Vagina (tissue), 2 donors: ENCODE results near the gene LGALS9. TPM values are rescaled to one million over a fixed set of nuclear protein-coding genes. Genes with fewer than 3 reads are reported as not detected.

Experiments used
- DNase-seq, 2 donors: peaks; one replicate each; pipeline ENCODE4 v3.0.0-alpha.2; 2017; ENCODE audit errors: extremely low spot score in 2 of 2
- H3K27ac ChIP-seq: fragments of 200-600 bp; sonication (generic); one replicate; pipeline ENCODE4 v1.5.1; 2019
- H3K27me3 ChIP-seq: fragments of 200-600 bp; sonication (generic); one replicate; pipeline ENCODE4 v1.5.1; 2019
- H3K36me3 ChIP-seq, 2 donors: fragments of 200-600 bp; sonication (generic); one replicate each; pipeline ENCODE4 v1.5.1; 2017 to 2019
- H3K4me1 ChIP-seq: fragments of 200-600 bp; sonication (generic); one replicate; pipeline ENCODE4 v1.5.1; 2019
- H3K4me3 ChIP-seq, 2 donors: fragments of 200-600 bp; sonication (generic); 1 replicate in 1 of 2; 2 replicates in 1 of 2; pipeline ENCODE4 v1.5.1; 2016 to 2019
- H3K9me3 ChIP-seq: fragments of 200-600 bp; sonication (generic); one replicate; pipeline ENCODE4 v1.5.1; 2019
- POLR2A ChIP-seq, 2 donors: fragments of 450-650 bp; IDR thresholded peaks; one replicate each; pipeline ENCODE4 v1.6.1; 2017; ENCODE audit warnings: antibody characterized with exemption in 2 of 2, mild to moderate bottlenecking in 2 of 2, moderate library complexity in 2 of 2
- POLR2AphosphoS5 ChIP-seq, 2 donors: sonication (generic); formaldehyde crosslinking; IDR thresholded peaks; one replicate each; pipeline ENCODE4 v1.9.0; 2017; ENCODE audit warnings: antibody characterized with exemption in 2 of 2, mild to moderate bottlenecking in 2 of 2, low read depth in 1 of 2; ENCODE audit not compliant: insufficient read depth in 1 of 2
- intact Hi-C: fragments of 100-400 bp; cut with DNase I; formaldehyde crosslinking; loops from one replicate; pipeline ENCODE4 v1.15.1; 2023
- total RNA-seq: library from RNA; depleted of rRNA; stranded (reverse); fragments of >200 nt; gene quantifications from one replicate; pipeline ENCODE4 v1.2.3, GENCODE V29; 2016
- TF ChIP-seq, protein P1 (sequence below), 3 experiments: fragments of 450-650 bp in 2 of 3; fragments of 200-600 bp in 1 of 3; sonication (generic) in 1 of 3; IDR thresholded peaks; one replicate each; pipeline ENCODE4 v1.5.1; 2017 to 2019; ENCODE audit warnings: antibody characterized with exemption in 3 of 3, mild to moderate bottlenecking in 2 of 3, moderate library complexity in 2 of 3

The LGALS9 gene
- total RNA-seq, 1 donor from 2014 or later, result 34.9 TPM

GRCh38 chr17:27667656-27668487 is 36.9 kb downstream of the LGALS9 start:
- intact Hi-C loops, result loop anchor here (10.0 kb wide), 1 partner anchor 77 kb away; no protein-coding TSS in a partner anchor
- no peaks in the 10 kb centered on the region for H3K9me3 ChIP-seq
- DNase-seq, result no peak

DNA sequence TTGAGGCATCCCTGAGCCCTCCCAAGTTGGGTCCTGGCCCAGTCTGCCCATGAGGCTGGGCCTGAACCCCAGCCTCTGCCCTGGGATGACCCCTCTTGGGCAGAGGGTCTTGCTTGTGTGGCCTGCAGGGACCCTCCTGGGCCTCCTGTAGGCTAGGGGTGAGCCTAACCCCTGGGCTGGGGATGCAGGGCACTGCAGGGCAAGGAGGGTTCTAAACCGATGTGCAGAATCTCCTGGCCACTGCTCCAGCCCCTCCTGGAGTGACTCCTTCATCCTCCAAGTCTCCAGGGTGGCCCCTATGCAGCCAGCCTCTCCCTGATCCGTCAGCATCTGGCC is 37.5 kb downstream of the LGALS9 start:
- H3K4me3 ChIP-seq, result no peak overlapping the region
- TF ChIP-seq POLR2AphosphoS5 (IDR thresholded peaks at IDR 0.05; ENCODE audit: insufficient read depth in 1 of 2, low read depth in 1 of 2) (no peak), POLR2A (IDR thresholded peaks at IDR 0.05) (no peak)
- no peaks in the 10 kb centered on the region for H3K9me3 ChIP-seq
- H3K27ac ChIP-seq, result no peak overlapping the region
- DNase-seq, result peak in 1 of 2 donors; percentile 80
- intact Hi-C loops, result loop anchor here (10.0 kb wide), 1 partner anchor 76 kb away; no protein-coding TSS in a partner anchor
- H3K4me1 ChIP-seq, result no peaks in the 10 kb centered on the region
- no peaks in the 10 kb centered on the region for H3K27me3 ChIP-seq
- H3K36me3 ChIP-seq, result no peaks in the 10 kb centered on the region

More at GRCh38 chr17:27667656-27668487, 36.9 kb downstream of the LGALS9 start:
- Histone ChIP-seq H3K4me3 (no peak overlapping the region), H3K4me1 (no peaks in the 10 kb centered on the region), H3K27ac (no peak overlapping the region), H3K36me3 (no peaks in the 10 kb centered on the region), H3K27me3 (no peaks in the 10 kb centered on the region)
- TF ChIP-seq, protein P1, sequence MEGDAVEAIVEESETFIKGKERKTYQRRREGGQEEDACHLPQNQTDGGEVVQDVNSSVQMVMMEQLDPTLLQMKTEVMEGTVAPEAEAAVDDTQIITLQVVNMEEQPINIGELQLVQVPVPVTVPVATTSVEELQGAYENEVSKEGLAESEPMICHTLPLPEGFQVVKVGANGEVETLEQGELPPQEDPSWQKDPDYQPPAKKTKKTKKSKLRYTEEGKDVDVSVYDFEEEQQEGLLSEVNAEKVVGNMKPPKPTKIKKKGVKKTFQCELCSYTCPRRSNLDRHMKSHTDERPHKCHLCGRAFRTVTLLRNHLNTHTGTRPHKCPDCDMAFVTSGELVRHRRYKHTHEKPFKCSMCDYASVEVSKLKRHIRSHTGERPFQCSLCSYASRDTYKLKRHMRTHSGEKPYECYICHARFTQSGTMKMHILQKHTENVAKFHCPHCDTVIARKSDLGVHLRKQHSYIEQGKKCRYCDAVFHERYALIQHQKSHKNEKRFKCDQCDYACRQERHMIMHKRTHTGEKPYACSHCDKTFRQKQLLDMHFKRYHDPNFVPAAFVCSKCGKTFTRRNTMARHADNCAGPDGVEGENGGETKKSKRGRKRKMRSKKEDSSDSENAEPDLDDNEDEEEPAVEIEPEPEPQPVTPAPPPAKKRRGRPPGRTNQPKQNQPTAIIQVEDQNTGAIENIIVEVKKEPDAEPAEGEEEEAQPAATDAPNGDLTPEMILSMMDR (IDR thresholded peaks at IDR 0.05), result no peak

- H3K9me3 ChIP-seq, result no peaks in the 10 kb centered on the region
- H3K27ac ChIP-seq, result no peak overlapping the region
- no peaks in the 10 kb centered on the region for H3K36me3 ChIP-seq
- intact Hi-C loops, result loop anchor here (10.0 kb wide), 1 partner anchor 76 kb away; no protein-coding TSS in a partner anchor
- peak in 1 of 2 donors; percentile 78 for DNase-seq
- TF ChIP-seq POLR2A (IDR thresholded peaks at IDR 0.05), result no peak
- TF ChIP-seq POLR2AphosphoS5 (IDR thresholded peaks at IDR 0.05; ENCODE audit: insufficient read depth in 1 of 2, low read depth in 1 of 2), result no peak
- TF ChIP-seq, protein P1 (IDR thresholded peaks at IDR 0.05), result no peak
- no peaks in the 10 kb centered on the region for H3K27me3 ChIP-seq
- H3K4me3 ChIP-seq, result no peak overlapping the region
- no peaks in the 10 kb centered on the region for H3K4me1 ChIP-seq
Measured at GRCh38 chr17:27669136-27669535, 38.1 kb downstream of the LGALS9 start.

GRCh38 chr17:27669850-27670249 is 38.9 kb downstream of the LGALS9 start:
- H3K4me3 ChIP-seq, result no peak overlapping the region
- TF ChIP-seq POLR2A (IDR thresholded peaks at IDR 0.05) (no peak), POLR2AphosphoS5 (IDR thresholded peaks at IDR 0.05; ENCODE audit: insufficient read depth in 1 of 2, low read depth in 1 of 2) (no peak)
- TF ChIP-seq, protein P1 (IDR thresholded peaks at IDR 0.05), result no peak
- no peak for DNase-seq
- H3K36me3 ChIP-seq, result no peaks in the 10 kb centered on the region
- no peak overlapping the region for H3K27ac ChIP-seq
- H3K9me3 ChIP-seq, result no peaks in the 10 kb centered on the region
- H3K27me3 ChIP-seq, result no peaks in the 10 kb centered on the region
- no peaks in the 10 kb centered on the region for H3K4me1 ChIP-seq
- intact Hi-C loops, result loop anchor here (10.0 kb wide), 1 partner anchor 75 kb away; no protein-coding TSS in a partner anchor

DNA sequence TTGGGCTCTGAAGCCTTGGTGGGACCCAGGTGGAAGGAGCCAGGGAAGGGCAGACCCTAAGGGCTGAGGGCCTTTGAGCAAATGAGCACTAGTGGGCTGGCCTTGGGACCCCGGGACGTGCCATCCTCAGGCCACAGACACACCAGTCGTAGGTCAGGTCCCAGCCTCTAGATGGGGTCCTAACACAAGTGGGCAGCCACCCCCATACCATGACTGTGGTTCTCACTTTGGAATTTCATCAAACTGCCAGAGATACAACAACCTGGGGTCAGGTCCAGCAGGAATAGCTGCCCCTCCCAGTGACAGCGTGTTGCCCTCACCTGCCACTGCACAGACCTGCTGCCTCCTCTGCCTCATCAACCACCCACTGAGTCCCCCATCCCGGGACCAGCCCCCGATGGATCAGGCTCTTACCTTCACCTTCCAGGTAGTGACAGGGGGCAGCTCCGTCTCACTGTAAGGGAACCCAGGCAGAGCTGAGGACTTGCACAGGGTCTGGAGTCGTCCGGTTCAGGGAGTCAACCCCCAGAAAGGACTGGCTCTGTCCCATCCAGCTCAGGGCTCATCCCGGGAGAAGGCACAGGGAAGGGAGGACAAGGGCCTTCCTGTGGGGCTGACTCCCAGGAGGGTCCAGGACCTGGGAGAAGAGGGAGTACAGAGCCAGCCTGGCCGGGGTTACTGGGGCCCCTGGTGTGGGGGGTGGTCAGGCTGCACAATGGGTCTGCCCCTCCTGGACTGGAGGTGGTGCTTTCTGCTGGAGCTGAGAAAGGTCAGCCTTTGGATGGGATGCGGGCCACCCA is 40.0 kb downstream of the LGALS9 start:
- TF ChIP-seq, protein P1 (IDR thresholded peaks at IDR 0.05), result no peak
- no peak for TF ChIP-seq POLR2AphosphoS5 (IDR thresholded peaks at IDR 0.05; ENCODE audit: insufficient read depth in 1 of 2, low read depth in 1 of 2)
- TF ChIP-seq POLR2A (IDR thresholded peaks at IDR 0.05), result no peak
- intact Hi-C loops, result no loop called here

More for the DNA sequence above, 40.0 kb downstream of the LGALS9 start:
- Histone ChIP-seq H3K36me3 (no peaks in the 10 kb centered on the region), H3K27me3 (no peaks in the 10 kb centered on the region), H3K9me3 (no peaks in the 10 kb centered on the region), H3K4me3 (no peak overlapping the region), H3K4me1 (no peaks in the 10 kb centered on the region), H3K27ac (no peak overlapping the region)
- no peak for DNase-seq
